NCI-H1105 treated with DMSO at 0.1 percent for 48 hours (cell line): ENCODE data around the gene MAGEC3.
"Not testable (repeated sequence)": the region's sequence is repeated elsewhere in the genome, so short reads cannot be mapped to it uniquely, and the experiment has no call there.

Experiments
- DNase-seq: peaks from one replicate; lab custom pipeline; 2025; lab: John Stamatoyannopoulos, UW

Gene MAGEC3

DNA sequence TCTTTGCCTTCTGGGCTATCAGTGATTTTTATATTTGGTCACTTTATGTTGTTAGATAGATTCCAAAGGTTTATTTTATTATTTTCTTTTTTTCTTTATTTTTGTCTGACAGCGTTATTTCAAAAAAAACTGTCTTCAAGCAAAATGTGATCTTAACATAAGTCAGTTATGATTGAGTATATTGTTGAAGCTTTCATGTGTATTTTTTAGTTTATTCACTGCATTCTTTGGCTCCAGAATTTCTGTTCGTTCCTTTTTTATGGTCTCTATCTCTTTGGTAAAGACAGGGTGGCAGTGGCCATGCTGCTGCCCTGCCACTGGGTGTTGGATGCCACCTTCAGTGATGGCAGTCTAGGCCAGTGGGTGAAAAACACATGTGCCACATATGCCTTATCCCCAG, at the start of gene MAGEC3:
TSS of gene MAGEC3 (plus strand) at position 301 of the 400 bp plus-strand sequence. CDS start at position 301, 0 bp downstream.
- DNase-seq, result no peak

DNA sequence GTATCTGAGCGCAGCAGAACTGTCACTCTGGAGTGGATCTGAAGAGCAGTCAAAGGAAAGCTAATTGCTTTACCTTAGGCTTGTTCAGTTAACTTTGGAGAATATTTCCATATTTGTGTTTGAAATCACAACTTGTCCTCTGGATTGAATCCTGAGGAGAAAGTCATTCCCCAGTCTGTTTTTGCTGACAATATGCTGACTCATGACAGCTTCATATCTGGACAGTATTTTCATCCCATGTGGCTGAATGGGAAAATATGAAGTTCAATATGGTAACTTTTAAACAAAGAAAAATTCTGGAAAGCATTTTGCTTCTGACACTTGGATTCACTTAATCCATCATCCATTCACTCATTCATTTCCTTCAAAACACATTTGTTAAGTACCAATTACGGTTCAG, 46.3 kb upstream of the MAGEC3 start:
- DNase-seq, result no peak

GRCh38 chrX:141811438-141811837, 26.7 kb upstream of the MAGEC3 start:
- no peak for DNase-seq

GRCh38 chrX:141814213-141814857, 23.8 kb upstream of the MAGEC3 start:
- no peak for DNase-seq

DNA sequence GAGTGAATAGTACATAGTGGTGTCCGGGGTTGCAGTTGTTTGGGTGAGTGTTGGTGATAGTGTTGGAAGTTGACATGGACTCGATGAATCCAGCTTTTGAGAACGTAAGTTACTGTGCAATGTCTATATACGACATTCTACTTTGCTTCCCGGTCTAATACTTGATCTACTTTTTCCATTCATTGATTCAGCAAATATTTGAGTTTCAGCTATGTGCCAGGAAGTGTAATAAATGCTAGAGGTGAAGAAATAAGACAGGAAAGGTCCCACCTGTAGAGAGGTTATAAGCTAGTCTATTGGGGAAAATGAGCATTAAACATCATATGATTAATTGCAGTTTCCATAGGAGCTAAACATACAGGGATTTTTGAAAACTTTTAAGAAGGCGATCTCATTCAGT, 22.2 kb upstream of the MAGEC3 start:
- DNase-seq, result no peak

DNA sequence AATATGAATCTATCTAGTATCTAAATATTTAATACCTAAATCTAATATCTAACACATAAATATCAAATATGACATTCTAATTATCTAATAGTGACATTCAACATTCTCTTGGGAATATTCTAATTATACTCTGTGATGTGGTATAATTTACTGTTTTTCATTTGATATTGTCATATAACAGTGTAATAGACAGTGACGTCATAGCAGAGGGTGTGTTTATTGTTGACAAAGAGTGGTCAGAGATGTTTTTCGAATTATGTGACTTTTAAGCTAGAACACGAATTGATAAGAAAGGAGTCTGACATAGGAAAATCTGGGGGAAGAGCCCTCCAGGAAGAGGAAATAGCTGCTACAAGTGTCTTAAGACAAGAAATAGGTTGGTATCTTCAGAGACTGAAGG, 5.9 kb upstream of the MAGEC3 start:
- no peak for DNase-seq

DNA sequence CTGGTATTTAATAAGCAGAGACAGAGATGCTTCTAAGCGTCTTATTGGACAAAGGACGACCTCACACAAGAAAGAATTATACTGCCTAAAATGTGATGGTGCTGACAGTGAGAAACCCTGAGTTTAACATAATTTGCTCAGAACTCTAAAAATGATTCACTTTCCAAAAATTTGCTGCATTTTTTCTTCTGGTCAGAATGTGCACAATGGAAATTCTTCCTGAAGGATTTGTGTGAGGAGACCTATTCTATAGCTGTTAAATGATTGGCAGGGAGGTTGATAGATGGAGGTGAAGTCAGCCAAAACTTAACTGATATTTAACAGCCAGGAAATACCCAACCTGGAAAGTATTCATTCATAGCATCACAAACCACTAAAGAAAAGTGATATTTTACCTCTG, 1.7 kb downstream of the MAGEC3 start:
- DNase-seq, result no peak

DNA sequence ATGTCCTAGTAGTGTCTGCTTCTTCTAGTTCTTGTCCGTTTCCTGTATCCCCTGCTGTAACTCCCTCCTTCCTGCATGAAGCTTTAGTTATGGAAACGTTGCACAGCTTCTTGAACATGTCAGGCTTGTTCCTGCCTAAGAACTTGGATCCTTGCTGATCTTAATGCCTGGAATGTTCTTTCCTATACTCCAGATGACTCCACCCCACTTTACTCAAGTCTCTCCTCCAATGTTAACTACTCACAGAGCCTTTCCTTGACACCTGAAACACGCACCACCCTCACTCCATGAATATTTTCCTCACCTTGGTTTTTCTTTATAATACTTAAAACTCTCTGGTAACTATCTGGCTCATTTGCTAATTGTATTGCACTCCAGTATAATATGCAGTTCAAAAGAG, 19.4 kb downstream of the MAGEC3 start:
- no peak for DNase-seq

- DNase-seq, result no peak
These were observed 41.5 kb downstream of the MAGEC3 start for GRCh38 chrX:141879616-141880015.

DNA sequence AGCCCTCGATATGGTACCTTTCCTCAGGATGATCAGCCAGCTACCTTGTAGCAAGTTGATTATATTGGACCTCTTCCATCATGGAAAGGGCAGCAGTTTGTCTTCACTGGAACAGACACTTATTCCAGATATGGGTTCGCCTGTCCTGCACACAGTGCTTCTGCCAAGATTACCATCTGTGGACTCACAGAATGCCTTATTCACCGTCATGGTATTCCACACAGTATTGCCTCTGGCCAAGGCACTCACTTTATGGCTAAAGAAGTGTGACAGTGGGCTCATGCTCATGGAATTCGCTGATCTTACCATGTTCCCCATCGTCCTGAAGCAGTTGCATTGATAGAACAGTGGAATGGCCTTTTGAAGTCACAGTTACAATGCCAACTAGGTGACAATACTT, 50.7 kb downstream of the MAGEC3 start:
- not testable (repeated sequence) for DNase-seq

- no peak for DNase-seq
These were observed 56.6 kb downstream of the MAGEC3 start for GRCh38 chrX:141894733-141895132.

DNA sequence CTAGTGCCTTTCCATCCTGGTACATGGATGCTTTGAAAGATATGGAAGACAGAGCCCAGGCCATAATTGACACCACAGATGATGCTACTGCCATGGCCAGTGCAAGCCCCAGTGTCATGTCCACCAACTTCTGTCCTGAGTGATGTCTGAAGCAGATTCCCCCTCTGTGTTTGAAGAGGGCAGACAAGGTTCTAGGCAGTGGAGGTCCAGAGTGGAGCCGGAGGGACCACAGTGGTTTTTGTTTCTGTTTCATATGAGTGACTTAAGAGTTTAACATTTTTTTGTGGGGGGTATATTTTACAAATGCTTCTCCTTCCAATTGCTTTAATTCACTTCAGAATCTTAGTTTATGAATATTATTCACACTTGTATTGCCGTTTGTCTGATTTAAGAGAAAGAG, 59.6 kb downstream of the MAGEC3 start:
- no peak for DNase-seq

GRCh38 chrX:141902366-141902765, 64.2 kb downstream of the MAGEC3 start:
- no peak for DNase-seq

DNA sequence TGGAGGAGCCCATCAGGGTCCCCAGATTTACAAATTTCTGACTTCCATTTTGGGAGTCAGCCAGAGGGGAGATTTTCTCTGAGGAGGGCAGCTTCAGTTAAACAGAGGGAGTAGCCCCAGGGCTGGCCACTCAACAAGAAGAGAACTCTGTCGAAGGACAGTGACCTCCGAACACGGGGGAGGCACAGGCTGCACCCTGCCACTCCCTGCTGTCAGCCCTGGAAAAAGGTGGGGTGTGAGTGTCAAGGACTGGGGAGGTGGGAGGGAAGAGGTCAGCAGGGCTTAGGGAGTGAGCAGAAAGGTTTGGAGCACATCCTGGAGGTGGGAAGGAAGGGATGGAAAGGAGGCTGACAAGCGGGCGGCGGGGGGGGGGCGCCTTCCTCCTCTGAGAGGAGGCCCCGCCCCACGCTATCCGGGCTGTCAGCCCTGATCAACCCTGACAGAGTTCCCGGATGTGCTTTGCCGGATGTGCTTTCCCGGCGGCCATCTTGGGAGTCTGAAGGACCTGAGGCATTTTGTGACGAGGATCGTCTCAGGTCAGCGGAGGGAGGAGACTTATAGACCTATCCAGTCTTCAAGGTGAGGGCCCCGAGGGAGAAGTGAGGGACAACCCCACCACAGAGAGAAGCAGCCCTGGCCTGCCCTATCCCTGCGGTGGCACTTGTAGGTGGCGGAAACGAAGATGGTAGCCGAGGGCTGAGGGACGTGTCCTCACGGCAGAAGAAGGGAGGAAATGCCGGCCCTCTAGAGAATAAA, 65.5 kb downstream of the MAGEC3 start, which contains the start of gene MAGEC1:
TSS of gene MAGEC1 (plus strand) at position 495 of the 756 bp plus-strand sequence. CDS start 1,179 bp downstream, outside the sequence.
- DNase-seq, result peak; percentile 63

GRCh38 chrX:141904262-141904661, 66.1 kb downstream of the MAGEC3 start:
- no peak for DNase-seq

DNA sequence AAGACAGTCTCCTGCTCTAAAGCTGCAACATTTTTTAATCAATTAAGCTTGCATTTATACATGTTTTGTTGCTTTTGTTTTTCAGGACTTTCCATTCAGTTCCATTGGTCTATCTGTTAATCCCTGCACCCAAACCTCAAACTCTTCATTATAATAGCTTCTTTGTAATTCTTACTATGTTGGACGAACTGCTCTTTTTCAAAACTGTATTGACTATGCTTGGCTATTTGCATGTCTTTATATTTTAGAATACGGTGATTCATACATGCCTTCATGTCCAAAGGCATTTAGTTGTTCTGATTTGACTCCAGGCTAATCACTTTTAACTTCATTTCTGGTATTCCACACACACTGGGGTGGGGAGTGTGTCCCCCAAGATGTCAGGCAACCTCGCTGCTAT, 79.7 kb downstream of the MAGEC3 start:
- no peak for DNase-seq

GRCh38 chrX:141924293-141924692, 86.2 kb downstream of the MAGEC3 start:
- DNase-seq, result no peak

- DNase-seq, result no peak
These were observed 90.3 kb downstream of the MAGEC3 start for GRCh38 chrX:141928432-141928831.

GRCh38 chrX:141934059-141934641, 96.0 kb downstream of the MAGEC3 start:
- DNase-seq, result no peak

DNA sequence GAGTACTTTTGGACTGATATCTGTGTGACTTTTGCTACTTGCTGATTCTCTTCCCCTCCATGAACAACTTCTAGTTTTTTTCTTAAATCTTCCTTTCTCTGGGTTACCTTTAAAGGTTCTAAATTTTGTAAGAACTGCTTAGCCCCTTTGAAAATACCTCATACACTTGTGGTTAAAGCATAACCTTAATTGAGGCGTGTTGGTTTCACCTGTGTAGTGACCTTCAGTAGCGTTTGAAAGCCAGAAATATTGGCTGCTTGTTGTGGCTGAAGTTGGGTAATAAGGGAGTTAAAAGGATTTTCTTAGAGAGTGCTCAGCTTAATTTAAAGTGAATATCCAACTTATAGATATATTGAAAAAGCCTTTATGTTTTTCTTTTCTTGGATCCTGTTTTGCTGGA, 97.5 kb downstream of the MAGEC3 start:
- DNase-seq, result no peak

DNA sequence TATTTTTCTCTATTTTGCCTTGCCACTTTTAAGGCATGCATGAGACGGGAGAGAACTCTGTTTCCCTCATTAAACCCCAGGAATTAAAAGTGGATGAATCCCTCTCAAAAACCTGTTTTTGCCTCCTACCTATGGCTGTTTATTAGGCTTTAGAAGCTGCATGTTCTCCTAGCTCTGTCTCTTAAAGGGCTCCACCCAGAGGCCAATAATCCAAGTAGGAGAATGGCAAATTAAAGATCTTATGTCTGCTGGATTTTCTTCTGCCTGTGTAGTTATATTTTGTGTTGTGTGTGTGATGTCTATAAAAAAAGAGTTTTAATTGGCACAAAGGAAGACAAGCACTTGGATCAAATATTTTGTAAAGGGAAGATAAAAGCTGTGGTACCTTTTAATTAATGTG, 98.0 kb downstream of the MAGEC3 start:
- peak; percentile 1 for DNase-seq

DNA sequence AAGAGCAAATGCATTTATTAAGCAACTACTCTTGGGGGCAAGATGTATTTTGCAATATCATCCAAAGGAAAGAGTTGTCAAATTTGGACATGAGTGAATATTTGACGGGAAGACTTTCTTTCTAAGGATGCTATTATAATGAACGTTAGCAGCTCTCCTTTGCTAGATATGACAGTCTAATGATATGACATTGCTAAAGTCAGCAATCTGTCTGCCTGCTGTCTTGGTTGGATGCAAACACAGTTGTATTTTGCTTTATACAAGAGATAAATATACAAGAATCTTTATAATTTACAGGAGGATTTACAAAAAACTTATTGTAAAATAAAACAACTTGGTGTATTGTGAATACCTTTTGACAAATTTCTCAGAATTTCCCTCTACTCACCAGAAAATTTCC, 103.1 kb downstream of the MAGEC3 start:
- DNase-seq, result no peak

GRCh38 chrX:141945426-141945825, 107.3 kb downstream of the MAGEC3 start:
- DNase-seq, result no peak
